Gastroesophageal sphincter (tissue), 4 donors: ENCODE results near the gene NMUR1. TPM values are rescaled to one million over a fixed set of nuclear protein-coding genes. Genes with fewer than 3 reads are reported as not detected.

Experiments used
- ATAC-seq: fragments of 150-250 bp; one replicate; pipeline ENCODE4 v1.9.1; 2016; ENCODE audit warnings: mild to moderate bottlenecking, moderate library complexity
- H3K27ac ChIP-seq, 4 donors: fragments of 200-600 bp; sonication (generic) in 3 of 4; 1 replicate in 3 of 4; 2 replicates in 1 of 4; pipeline ENCODE4 v1.5.1; 2016 to 2019
- H3K27me3 ChIP-seq: fragments of 200-600 bp; sonication (generic); one replicate; pipeline ENCODE4 v1.5.1; 2019
- H3K36me3 ChIP-seq, 2 donors: fragments of 200-600 bp; sonication (generic); one replicate each; pipeline ENCODE4 v1.5.1; 2019; ENCODE audit warnings: control low read depth in 1 of 2
- H3K4me1 ChIP-seq, 3 donors: fragments of 200-600 bp; sonication (generic); 1 replicate in 2 of 3; 2 replicates in 1 of 3; pipeline ENCODE4 v1.5.1; 2016 to 2019; ENCODE audit warnings: control low read depth in 2 of 3
- H3K4me3 ChIP-seq, 2 donors: fragments of 200-600 bp; sonication (generic); one replicate each; pipeline ENCODE4 v1.5.1; 2019; ENCODE audit warnings: mild to moderate bottlenecking in 1 of 2, moderate library complexity in 1 of 2
- H3K9me3 ChIP-seq, 3 donors: fragments of 200-600 bp; sonication (generic); one replicate each; pipeline ENCODE4 v1.5.1; 2017 to 2019; ENCODE audit warnings: control low read depth in 2 of 3
- EP300 ChIP-seq: sonication (generic); formaldehyde crosslinking; IDR thresholded peaks from one replicate; pipeline ENCODE4 v1.6.1; 2017; ENCODE audit warnings: antibody characterized with exemption, mild to moderate bottlenecking
- POLR2A ChIP-seq, 2 donors: fragments of 450-650 bp; IDR thresholded peaks; one replicate each; pipeline ENCODE4 v1.6.1; 2017; ENCODE audit warnings: antibody characterized with exemption in 2 of 2, mild to moderate bottlenecking in 2 of 2, moderate library complexity in 1 of 2
- POLR2AphosphoS5 ChIP-seq: sonication (generic); formaldehyde crosslinking; IDR thresholded peaks from one replicate; pipeline ENCODE4 v1.6.1; 2017; ENCODE audit warnings: antibody characterized with exemption
- WGBS, 2 donors: methylation state at CpG; one replicate each; pipeline ENCODE4 v1.1.5; 2018; ENCODE audit warnings: low coverage in 1 of 2; 5-methylcytosine and 5-hydroxymethylcytosine counted together
- total RNA-seq, 4 donors: library from RNA; depleted of rRNA; stranded (reverse); fragments of >200 nt; gene quantifications; one replicate each; pipeline ENCODE4 v1.1.0, GENCODE V29; 2016
- TF ChIP-seq, protein P1 (sequence below), 4 experiments: fragments of 200-600 bp in 2 of 4; fragments of 450-650 bp in 2 of 4; sonication (generic) in 1 of 4; IDR thresholded peaks; one replicate each; pipeline ENCODE4 v1.5.1; 2017 to 2019; ENCODE audit warnings: antibody characterized with exemption in 4 of 4, mild to moderate bottlenecking in 2 of 4, moderate library complexity in 2 of 4

NMUR1 gene
- total RNA-seq, 4 donors from 2014 or later, result 2.2 to 7.0 (median 4.7) TPM

DNA sequence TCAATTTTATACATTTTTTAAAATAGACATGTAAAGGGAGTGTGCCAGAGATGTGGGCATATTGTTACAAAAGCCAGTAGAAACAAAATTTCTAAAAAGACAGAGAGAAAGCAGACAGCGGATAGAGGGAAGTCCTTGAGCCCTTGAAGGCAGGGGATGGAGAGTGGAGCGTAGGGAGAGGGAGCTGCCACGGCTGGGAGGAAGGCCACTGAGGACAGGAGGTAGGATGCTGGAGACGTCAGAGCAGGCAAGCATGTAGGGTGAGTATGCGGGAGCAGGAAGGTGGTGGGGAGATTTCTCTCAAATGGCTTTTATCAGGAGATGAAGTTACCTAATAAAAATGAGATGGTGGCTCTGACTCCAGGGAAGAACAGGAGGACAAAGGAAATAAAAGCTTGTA, 41.9 kb downstream of the NMUR1 start:
- Histone ChIP-seq H3K9me3 (no peaks in the 10 kb centered on the region), H3K27me3 (no peaks in the 10 kb centered on the region), H3K4me3 (no peak overlapping the region), H3K27ac (no peak overlapping the region), H3K4me1 (peaks cover 0 to 1% (median 0%) of the 10 kb centered on the region in 3 donors), H3K36me3 (no peaks in the 10 kb centered on the region)
- no peak for TF ChIP-seq POLR2AphosphoS5
- no peak for TF ChIP-seq EP300
- TF ChIP-seq POLR2A (IDR thresholded peaks at IDR 0.05), result no peak
- TF ChIP-seq, protein P1, sequence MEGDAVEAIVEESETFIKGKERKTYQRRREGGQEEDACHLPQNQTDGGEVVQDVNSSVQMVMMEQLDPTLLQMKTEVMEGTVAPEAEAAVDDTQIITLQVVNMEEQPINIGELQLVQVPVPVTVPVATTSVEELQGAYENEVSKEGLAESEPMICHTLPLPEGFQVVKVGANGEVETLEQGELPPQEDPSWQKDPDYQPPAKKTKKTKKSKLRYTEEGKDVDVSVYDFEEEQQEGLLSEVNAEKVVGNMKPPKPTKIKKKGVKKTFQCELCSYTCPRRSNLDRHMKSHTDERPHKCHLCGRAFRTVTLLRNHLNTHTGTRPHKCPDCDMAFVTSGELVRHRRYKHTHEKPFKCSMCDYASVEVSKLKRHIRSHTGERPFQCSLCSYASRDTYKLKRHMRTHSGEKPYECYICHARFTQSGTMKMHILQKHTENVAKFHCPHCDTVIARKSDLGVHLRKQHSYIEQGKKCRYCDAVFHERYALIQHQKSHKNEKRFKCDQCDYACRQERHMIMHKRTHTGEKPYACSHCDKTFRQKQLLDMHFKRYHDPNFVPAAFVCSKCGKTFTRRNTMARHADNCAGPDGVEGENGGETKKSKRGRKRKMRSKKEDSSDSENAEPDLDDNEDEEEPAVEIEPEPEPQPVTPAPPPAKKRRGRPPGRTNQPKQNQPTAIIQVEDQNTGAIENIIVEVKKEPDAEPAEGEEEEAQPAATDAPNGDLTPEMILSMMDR (IDR thresholded peaks at IDR 0.05), result no peak
- WGBS, 2 donors, result 81 to 88% methylated on average over 5 of the region's 5 CpGs
- ATAC-seq, result no peak

DNA sequence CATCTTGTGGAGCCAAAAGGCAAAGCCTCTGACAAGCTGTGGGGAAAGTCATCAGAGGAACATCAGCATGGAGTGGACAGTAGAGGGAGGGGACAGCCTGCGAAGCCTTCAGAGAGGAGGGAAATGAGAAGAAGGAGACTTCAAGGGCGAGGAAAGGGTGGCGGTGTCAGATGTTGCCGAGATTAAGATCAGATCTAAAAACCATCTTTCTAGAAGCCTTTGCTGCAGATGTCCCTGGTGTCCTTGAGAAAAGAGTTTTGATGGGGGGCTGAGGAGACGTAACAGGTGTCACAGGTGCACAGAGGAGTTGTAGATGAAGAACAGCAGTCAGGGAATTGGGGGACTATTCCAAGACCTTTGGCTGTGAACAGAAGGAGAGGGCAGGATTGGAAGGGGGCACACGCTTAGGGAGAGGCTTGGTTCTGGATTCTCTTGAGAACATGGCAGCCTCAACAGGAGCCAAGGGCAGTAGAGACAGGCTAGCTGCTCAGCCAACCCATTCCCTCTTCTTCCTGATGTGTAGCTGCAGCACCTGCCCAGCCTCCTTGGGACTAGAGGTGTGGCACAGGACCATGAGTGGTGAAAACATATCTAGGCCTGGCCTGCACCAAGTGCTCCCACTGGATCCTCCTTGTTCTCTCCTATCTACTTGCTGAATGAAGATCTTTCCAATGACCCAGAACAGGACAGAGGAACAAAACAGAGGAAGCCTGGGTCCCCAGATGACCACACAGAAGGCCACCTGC, 43.2 kb downstream of the NMUR1 start:
- H3K27ac ChIP-seq, result no peak overlapping the region
- H3K27me3 ChIP-seq, result no peaks in the 10 kb centered on the region
- no peak overlapping the region for H3K4me3 ChIP-seq
- TF ChIP-seq POLR2A (IDR thresholded peaks at IDR 0.05), result no peak
- no peak for TF ChIP-seq EP300
- TF ChIP-seq POLR2AphosphoS5, result no peak
- TF ChIP-seq, protein P1 (IDR thresholded peaks at IDR 0.05), result no peak
- peaks cover 0 to 14% (median 3%) of the 10 kb centered on the region in 3 donors for H3K4me1 ChIP-seq
- no peak for ATAC-seq
- H3K36me3 ChIP-seq, result no peaks in the 10 kb centered on the region
- no peaks in the 10 kb centered on the region for H3K9me3 ChIP-seq
- WGBS, 2 donors, result 88 to 91% methylated on average over 6 of the region's 6 CpGs

DNA sequence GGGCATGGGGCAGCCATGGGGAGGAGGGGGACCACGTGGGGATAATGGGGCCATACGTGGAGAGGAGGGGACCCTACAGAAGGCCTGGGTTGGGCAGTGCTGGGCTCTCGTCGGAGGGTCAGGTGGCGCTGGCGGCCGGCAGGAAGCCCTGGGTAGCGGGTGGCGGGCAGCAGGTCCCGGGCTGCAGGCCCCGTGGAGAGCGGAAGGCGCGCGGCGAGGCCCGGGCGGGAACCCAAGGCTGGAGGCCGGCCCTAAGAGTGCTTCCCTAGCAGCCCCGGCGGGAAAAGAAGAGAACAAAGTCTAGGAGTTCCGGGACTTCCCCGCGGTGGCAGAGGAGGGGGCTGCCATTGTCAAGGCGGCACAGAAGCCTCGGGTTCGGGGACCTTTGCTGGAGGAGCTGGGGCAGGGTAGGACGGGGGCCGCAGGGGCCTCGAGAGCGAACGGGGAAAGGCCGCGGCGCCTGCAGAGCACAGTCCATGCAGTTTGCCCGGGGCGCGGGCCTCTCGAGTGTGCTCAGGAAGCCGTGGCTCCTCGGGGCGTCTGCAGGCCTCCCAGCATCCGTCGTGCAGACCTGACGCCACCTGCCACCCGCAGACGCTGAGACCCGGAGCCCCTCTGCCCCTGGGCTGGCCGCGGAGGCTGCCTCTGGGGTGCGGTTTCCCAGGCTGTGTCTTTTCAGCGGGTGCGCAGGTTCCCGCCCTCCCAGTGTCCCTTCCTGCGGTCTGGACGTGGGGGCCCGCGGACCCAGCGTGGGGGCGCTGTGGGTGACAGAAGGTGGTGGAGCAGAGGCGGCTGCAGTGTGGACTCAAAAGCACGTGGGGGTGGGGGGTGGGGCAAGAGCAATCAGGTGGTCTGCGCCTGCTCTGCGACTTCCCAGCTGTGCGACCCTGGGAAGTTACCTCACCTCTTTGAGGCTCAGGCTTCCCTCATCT, 46.6 kb downstream of the NMUR1 start:
- Histone ChIP-seq H3K27ac (peak overlapping the region; percentile 44 to 82 (median 75)), H3K36me3 (no peaks in the 10 kb centered on the region), H3K4me1 (peaks cover 0 to 19% (median 3%) of the 10 kb centered on the region in 3 donors), H3K4me3 (peak overlapping the region; percentile 54), H3K27me3 (no peaks in the 10 kb centered on the region), H3K9me3 (no peaks in the 10 kb centered on the region)
- 68 to 73% methylated on average over 7 to 20 of the region's 65 CpGs for WGBS, 2 donors
- peak; percentile 32 for ATAC-seq
- no peak for TF ChIP-seq POLR2AphosphoS5

DNA sequence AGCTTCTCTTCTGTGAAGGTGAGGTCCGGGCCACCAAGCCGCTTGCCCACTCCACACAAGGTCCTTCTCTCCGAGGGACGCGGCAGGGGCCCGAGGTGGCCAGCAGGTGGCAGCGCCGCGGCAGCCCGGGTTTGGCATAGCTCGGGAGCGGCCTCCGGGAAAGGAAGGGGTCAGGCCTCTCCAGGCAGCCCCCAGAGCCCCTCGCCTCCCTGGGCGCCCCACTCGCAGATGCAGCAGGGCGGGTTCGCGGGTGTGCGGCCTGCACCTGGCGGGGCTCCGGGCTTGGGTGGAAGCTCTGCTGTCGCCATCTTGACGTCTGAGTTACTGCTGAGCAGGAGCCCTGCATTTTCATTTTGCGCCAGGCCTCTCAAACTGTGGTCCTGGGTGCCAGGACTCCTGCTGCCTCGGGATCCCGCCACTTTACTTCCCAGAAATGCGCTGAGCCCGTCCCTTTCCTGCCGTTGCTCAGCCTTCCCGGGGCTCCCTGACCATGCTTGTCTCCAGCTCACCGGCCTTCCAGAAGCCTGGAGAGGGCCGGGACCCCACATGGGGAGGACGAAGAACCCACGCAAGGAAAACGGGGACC, 47.3 kb downstream of the NMUR1 start:
- Histone ChIP-seq H3K4me3 (peak overlapping the region; percentile 54), H3K4me1 (peaks cover 0 to 19% (median 3%) of the 10 kb centered on the region in 3 donors), H3K27me3 (no peaks in the 10 kb centered on the region), H3K27ac (peak overlapping the region; percentile 44 to 82 (median 75)), H3K36me3 (no peaks in the 10 kb centered on the region), H3K9me3 (no peaks in the 10 kb centered on the region)
- 40% methylated on average over 1 of the region's 36 CpGs; no CpG with 5 or more reads in 1 of the 2 donors for WGBS, 2 donors
- peak; percentile 89 for ATAC-seq
- TF ChIP-seq POLR2AphosphoS5 (no peak), EP300 (no peak), POLR2A (IDR thresholded peaks at IDR 0.05) (peak in 1 of 2 donors; percentile 35)
- TF ChIP-seq, protein P1 (IDR thresholded peaks at IDR 0.05), result peak; percentile 84 to 93 (median 89)

DNA sequence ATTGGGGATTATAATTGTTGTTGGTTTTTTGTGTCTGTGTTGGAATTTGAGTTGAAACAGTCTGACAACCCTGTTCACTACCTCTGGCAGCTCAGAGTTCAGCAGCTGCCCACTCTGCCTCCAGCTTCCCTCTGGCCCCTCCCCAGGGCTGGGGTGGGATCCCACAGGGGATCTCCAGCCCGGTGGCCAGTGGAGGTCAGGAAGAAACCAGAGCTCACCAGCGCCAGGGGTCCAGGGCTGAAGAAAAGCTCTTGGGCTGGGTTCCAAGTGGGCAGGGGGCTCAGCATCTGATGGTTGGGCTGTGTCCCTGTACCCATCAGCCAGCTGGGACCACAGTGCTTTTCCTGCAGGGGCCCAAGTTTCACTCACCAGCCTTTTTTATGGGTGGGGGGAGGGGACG, 49.5 kb downstream of the NMUR1 start:
- Histone ChIP-seq H3K27ac (no peak overlapping the region), H3K9me3 (no peaks in the 10 kb centered on the region), H3K27me3 (no peaks in the 10 kb centered on the region), H3K4me3 (no peak overlapping the region), H3K4me1 (peaks cover 0 to 19% (median 3%) of the 10 kb centered on the region in 3 donors), H3K36me3 (no peaks in the 10 kb centered on the region)
- 40% methylated on average over 1 of the region's 3 CpGs; no CpG with 5 or more reads in 1 of the 2 donors for WGBS, 2 donors
- no peak for TF ChIP-seq EP300
- no peak for TF ChIP-seq POLR2A (IDR thresholded peaks at IDR 0.05)
- TF ChIP-seq, protein P1 (IDR thresholded peaks at IDR 0.05), result no peak
- TF ChIP-seq POLR2AphosphoS5, result no peak
- no peak for ATAC-seq
